Stimulated activated CD4-positive, alpha-beta T cell treated with anti-CD3 and anti-CD28 coated beads, Interleukin-2, amount 100 ng/mL, for 4 hours (primary cell): ENCODE results near the gene SGMS1.
"Not testable (repeated sequence)": the region's sequence is repeated elsewhere in the genome, so short reads cannot be mapped to it uniquely, and the experiment has no call there.

Experiments used
- DNase-seq: peaks from one replicate; pipeline ENCODE4 v3.0.0-alpha.2; 2020; ENCODE audit warnings: low read depth

Gene SGMS1

DNA sequence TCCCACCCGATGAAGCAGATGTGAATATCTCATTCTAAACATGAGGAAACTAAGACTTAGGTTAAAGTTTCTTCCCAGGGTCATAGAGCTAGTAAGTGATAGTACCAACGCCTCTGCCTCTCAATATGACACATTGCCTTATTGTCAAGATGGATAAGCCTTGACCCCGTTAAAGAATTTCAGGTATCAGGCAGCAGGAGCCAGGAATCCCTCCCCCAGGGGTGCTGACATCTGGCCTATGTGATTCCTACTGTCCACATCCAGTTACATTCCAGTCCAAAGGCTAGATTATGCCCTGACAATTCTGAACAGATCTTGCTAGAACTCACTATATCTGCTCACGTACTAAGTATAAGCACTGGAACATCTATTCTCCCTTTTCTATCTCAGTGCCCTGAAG, 314.4 kb downstream of the SGMS1 start:
- DNase-seq: no peak

DNA sequence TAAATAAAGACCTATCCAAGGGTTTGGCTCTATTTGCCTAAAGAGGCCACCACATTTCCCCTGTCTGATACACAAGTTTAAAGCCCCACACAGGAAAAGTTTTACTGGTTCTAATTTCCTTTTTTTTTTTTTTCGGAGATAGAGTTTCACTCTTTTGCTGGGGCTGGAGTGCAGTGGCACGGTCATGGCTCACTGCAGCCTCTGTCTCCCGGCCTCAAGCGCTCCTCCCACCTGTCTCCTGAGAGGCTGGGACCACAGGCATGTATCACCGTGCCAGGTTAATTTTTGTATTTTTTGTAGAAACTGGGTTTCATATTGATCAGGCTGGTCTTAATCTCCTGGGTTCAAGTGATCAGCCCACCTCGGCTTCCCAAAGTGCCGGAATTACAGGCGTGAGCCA, 319.1 kb downstream of the SGMS1 start:
- no peak for DNase-seq

DNA sequence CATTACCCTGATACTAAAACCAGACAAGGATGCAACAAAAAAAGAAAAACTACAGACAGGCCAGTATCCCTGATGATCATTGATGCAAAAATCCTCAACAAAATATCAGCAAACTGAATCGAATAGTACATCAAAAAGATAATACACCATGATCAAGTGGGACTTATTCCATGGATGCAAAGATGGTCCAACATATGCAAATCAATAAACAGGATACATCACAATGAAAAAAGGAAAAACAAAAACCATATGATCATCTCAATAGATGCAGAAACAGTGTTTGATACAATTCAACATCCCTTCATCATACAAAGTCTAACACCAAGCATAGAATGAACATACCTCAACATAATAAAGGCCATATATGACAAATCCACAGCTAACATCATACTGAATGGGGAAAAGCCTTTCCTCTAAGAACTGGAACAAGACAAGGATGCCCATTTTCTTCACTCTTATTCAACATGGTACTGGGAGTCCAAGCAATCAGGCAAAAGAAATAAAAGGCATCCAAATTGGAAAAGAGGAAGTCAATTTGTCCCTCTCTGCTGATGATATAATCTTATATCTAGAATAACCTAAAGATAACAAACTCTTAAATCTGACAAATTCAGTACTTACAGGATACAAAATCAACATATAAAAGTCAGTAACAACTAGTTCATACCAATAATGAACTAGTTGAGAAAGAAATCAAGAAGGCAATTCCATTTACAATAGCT, 323.6 kb downstream of the SGMS1 start:
- no peak for DNase-seq

DNA sequence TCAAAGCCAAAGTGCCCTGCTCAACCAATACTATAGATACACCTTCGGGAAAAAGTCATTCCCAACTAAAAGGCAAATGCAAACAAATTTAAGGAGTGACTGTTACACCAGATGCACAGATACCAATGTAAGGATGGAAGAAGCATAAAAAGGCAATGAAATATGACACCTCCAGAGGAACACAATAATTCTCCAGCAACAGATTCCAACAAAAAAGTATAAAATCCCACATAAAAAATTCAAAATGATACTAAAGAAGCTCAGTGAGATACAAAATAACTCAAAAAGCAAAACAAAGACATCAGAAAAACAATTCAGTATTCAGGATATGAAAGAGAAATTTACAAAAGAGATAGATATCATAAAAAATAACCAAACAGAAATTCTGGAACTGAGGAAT, 328.4 kb downstream of the SGMS1 start:
- no peak for DNase-seq

DNA sequence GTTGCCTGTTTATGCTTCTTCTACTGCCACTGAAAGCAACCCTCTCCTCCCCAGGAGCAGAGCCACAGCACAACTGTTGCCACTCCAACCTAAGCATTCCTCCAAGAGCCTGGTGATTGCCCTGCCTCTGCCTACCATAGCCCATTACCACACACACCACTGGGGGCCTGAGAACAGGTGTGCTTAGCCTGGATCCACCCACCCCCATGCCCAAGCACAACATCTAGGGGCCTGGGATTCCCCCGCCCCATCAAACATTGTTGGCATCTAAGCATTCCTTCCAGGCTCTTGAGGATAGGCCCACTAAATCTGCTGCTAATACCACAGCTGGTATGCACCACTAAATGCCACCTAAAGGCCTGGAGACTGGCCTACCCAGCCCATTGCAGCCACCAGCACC, 329.2 kb downstream of the SGMS1 start:
- DNase-seq: no peak

DNA sequence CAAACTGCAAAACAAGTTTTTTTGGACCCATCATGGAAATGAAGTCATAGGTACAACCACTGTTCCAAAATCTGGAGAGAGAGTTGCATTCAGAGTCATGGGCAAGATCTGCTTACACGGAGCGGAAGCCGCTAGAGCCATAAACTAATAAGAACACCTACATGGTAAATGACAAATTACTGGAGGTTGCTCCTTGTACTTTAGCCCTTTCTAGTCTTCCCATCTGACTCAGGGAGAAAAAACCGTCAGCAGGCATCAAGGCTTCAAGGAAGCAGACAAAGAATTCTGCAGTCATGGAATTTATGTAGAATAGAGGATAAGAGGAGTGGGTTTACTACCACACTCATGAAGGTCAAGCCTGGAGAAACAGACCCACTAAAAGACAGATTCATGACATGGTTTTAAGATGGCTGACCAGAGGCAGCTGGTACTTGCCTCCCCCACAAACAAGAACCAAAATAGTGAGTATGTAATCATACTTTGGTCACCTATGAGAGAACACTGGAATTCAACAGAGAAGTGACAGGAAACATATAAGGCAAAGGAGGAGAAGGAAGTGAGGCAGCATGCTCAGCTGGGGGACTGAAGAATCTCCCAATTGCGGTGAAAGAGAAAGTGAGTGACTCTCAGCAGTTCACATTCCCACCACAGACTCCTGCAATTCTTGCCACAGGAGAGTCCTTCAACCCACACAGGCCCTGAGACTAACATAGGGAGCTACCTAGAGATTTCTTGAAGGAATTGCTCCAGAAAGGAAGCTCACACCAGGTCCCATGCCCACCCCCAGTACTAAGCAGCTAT, 330.0 kb downstream of the SGMS1 start:
- DNase-seq: no peak

DNA sequence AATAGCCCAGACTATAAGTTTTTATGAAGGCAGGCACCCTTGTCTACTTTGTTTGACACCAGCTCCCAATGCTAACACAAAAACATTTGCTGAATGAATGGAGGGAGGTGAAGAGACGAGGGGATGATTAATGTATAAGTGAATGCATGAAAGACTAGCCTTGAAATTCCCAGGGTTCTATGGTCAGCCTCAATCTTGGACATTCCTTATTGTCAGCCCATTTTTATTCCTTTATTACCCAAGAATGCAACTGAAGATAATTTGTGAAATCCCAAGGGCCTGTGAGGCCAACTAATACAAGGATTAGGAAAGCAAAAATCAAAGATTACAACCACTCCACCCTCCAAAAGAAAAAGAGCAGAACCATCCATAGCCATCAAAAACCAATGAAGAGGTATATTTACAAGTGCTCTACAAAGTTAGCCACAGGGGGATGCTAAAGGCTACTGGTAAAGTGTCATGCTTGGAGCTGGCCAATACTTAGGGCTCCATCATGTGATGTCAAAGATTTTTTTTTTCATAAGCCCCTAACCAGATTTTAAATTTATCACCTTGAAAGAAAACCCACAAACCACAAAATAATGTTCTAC, 332.4 kb downstream of the SGMS1 start:
- no peak for DNase-seq

DNA sequence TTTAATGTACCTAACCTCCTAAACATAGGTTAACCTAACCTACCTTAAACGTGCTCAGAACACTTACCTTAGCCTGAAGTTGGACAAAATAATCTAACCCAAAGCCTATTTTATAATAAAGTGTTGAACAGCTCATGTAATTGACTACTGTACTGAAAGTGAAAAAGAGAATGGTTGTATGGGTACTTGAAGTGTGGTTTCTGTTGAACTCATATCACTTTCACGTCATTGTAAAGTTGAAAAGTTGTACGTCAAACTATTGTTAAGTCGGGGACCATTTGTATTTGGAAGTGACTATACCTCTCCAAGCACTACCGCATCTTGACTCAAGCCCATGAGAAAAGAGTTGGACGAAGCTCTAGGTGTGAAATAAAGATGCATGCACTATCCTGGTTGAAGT, 334.6 kb downstream of the SGMS1 start:
- DNase-seq: no peak

DNA sequence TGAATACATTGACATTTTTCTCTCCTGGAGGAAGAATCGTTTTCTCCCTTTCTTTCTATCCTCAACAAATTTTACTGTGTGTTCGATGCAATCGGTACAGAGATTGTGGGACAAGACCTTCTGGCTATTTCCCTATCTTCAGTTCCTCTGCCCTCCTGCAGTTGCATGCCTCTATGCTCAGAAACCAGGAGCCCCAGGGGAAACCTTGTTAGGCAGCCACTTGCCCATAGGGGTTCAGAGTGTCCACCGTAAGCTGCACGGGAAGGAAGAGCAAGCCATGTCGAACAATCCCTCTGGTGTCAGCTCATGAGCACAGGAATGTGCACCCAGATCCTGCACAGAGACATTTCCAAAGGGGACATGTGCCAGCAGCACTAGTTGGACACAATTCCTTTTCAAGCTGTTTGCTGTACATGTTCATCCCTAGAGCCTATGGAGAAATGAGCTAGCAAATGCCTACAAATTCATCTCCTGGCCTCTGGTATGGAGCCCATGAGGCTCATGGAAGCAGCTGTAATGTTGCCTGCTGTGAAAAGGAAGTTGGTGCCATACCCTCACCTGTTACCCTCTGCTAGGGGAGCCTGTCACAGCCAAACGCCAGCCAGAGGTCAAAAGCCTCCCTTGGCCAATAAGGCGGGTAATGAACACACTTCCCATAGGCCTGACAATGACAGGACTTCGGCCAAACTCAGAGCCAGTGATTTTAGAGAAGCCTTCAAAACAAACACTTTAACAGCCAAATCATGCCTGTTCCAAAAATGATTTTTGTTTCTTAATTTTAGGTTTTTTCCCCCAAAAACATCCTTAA, 336.6 kb downstream of the SGMS1 start:
- no peak for DNase-seq

DNA sequence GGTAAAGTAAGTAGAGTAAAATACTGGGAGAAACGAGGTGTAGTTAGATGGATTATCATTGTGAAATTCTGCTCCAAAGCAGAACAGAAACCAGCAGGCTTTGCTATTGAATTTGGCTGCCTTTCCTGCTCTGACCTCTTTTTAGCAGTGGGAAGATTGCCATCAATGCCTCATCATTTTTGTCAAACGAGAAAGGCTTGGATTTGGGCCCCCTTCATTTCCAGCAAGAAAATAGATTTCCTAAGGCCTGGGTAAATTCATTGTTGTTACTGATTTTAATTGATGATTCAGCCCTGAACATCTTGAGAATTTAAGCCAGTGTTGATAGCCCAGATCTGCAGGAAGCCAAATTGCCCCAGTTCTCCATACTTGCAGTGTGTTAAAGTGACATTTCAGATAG, 337.2 kb downstream of the SGMS1 start:
- DNase-seq: no peak

DNA sequence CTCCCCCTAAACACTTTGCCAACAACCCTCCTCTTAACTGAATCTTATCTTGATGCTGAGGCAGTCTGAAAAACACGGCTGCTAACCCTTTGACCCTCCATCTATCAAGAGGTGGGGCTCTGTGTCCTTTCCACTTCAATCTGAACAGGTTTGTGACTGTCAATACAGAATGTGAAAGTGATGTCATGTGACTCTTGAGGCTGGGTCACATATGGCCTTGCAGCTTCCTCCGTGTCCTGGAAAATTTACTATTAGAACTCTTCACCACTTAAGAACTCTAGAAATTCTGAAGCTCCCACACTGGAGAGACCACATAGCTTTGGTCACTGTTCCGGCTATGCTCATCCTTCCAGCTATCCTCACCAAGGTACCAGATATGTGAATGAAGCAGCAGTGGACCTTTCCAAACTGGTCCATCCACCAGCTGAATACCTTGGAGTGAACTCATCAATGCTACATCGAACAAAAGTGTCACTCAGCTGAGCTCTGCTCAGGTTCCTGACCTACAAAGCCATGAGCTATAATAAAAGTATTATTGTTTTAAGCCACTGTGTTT, 341.7 kb downstream of the SGMS1 start:
- DNase-seq: no peak

DNA sequence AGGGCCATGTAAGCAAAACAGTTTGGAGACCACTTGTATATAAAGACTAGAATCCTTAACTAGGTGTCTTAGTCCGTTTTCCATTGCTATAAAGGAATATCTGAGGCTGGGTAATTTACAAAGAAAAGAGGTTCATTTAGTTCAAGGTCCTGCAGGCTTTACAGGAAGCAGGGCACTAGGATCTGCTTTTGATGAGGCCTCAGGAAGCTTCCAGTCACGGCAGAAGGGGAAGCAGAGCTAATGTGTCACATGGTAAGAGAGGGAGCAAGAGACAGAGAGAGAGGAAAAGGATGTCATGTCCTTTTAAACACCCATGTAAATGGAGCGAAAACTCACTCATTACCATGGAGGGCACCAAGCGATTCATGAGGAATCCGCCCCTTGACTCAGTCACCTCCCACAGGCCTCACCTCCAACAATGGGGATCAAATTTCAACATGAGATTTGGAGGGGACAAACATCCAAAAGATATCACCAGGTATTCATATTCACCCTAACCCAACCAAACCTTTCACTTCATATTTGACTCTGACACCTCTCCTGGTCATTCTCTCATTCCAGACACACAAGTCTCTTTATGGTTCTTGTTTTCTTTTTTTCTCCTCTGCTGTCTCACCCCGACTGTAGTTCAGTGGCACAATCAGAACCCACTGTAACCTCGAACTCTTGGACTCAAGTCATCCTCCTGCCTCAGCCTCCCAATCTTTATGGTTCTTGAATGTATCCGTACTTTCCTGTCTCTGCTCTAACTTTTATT, 342.4 kb downstream of the SGMS1 start:
- no peak for DNase-seq

DNA sequence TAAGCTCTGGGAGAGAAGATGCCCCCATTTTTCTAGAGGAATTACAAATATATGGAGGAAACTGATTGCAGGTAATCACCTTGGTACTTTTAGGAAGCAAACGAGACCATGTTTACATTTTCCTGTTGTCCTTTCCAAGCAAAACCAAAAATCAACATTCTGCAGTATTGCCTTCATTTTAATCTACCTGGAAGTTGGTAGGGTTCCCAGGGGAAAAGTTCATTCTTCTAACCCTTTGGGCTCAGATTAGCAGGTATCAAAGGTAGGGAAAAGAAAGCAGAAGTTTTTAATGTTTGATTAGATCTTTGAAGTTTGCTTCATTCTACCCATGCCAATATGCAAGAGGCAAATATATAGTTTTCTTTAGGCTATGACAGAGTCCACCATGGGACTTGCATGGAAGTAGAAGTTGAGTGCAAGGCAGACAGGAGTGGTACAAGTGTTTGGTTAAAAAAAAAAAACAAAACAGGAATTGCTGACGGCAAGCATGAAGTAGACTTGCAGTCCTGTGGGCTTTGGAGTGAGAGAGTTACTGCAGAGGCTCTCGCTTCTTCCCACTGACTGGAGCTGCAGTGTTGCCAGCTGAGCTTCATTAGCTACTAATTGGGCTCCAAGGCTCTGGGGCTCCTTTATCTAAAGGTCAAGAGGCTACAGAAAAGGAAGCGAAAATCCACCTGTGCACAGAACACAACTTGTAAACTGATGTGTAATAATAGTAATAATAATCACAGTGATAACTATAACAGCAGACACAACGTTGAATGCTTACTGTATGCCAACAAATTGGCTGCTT, 343.5 kb downstream of the SGMS1 start:
- DNase-seq: no peak

DNA sequence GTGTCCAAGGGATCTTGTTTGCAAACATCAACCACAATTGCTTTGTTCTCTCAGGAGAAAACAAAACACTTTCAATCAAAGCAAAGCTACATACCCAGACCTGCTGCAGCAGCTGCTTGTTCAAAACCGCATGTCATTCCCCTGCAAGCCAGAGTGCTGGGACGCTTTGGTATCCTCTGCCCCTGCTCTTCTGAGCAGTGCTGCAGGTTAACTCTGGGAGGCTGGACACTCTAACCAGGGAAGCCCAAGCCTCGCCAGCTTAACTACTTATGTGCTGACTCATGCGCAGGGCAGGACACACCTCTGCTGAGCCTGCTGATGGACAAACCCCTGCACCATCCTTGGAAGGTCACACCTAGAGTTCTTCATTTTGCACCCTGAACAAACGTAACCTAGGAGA, 344.3 kb downstream of the SGMS1 start:
- DNase-seq: no peak

DNA sequence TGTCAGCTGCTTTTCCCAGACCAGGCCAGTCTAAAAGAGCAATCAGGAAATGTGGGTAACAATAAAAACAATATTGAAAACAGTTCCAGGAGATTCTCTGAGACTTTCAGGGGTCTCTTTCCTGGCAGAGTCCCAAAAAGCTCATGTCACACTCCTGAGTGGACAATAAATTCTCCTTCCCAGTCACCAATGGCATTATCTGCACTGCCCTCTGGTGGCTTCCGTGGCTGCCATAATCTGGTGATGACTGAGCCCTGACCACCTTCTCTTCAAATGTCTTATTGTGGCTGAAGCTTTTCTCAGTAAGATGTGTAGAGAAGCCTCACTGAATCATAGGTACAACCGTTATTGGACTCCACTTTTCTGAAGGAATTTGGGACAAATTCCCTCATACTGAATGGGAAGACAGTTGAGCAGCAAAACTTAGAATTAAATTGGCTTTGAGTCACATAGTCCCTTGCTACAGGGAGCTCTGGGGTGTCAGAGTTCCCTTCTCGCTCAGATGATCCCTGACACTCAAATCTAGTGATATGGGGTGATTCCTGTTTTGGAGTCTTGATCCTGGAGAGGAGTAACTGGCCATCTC, 348.0 kb downstream of the SGMS1 start:
- no peak for DNase-seq

DNA sequence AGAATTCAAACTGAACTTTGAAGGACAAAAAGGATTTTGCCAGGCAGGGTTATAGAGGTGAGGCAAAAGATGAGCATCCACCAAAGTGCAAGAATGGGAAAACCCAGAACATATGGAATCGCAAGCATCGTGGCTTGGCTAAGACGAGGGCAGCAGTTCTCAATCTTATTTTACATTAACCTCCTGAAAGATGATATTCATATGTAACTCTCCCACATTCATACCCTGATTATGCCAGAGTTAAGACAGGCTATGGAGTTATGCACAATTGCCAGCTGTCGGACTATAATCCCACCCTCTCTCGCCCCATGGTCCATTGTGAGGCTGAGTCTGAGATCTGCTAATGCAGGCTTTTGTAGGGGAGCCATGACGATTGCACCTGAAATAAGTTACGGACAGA, 351.2 kb downstream of the SGMS1 start:
- DNase-seq: no peak

DNA sequence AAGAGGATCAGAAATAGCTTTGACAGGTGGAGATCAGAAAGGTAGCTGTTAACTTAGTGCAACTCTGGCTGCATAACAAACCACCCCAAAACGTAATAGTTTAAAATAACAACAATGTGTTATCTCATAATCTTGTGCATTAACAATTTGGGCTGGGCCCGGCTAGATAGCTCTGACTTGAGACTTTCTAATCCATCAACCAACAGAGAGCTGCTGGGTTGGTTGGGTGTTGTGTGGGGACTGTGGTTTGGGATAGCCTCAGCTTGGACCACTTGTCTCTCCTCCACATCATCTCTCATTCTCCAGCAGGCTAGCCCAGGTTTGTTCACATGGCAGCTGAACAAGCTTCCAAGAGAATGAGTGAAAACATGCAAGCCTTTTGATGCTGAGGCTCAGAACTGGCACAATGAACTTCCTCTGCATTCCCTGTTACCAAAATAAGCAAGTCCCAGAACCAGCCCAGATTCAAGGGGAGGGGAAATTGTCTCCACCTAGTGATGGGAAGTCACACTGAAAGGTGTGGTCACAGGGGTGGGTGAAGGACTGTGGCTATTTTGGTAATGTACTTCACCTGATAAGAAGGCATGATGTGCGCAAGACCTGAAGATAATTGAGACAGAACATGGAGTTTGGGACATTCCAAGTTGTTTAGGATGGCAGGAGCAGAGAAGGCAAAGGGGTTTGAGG, 352.0 kb downstream of the SGMS1 start:
- no peak for DNase-seq

DNA sequence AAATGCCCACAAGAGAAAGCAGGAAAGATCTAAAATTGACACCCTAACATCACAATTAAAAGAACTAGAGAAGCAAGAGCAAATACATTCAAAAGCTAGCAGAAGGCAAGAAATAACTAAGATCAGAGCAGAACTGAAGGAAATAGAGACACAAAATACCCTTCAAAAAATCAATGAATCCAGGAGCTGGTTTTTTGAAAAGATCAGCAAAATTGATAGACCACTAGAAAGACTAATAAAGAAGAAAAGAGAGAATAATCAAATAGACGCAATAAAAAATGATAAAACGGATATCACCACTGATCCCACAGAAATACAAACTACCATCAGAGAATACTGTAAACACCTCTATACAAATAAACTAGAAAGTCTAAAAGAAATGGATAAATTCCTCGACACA, 355.9 kb downstream of the SGMS1 start:
- DNase-seq: not testable (repeated sequence)

DNA sequence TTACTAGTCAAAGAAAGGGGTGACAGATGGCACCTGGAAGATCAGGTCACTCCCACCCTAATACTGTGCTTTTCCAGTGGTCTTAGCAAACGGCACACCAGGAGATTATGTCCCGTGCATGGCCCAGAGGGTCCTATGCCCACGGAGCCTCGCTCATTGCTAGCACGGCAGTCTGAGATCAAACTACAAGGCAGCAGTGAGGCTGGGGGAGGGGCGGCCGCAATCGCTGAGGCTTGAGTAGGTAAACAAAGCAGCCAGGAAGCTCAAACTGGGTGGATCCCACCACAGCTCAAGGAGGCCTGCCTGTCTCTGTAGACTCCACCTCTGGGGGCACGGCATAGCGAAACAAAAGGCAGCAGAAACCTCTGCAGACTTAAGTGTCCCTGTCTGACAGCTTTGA, 361.1 kb downstream of the SGMS1 start:
- DNase-seq: not testable (repeated sequence)
